GM12878 (cell line): ENCODE results near the gene ANAPC2. TPM values are rescaled to one million over a fixed set of nuclear protein-coding genes. Genes with fewer than 3 reads are reported as not detected.

Experiments used
- ATAC-seq: fragments of 200-7000 bp; cut with Tn5 transposase; 3 replicates; pipeline ENCODE4 v1.9.1; 2020; ENCODE audit warnings: mild to moderate bottlenecking, moderate library complexity
- BruUV-seq: library from RNA; stranded (reverse); fragments of 400-500 nt; replicated peaks from 2 replicates; lab custom pipeline; 2021; lab: Mats Ljungman, UMichigan
- CTCF ChIA-PET: fragments of 300-600 bp; sonication (Branson Sonifier 250); formaldehyde crosslinking; extraction: SDS; loops from one replicate; lab custom pipeline; 2021; ENCODE audit warnings: inconsistent platforms; lab: Yijun Ruan, JAX
- POLR2A ChIA-PET: fragments of 350-600 bp; formaldehyde crosslinking; extraction: SDS; loops from one replicate; lab custom pipeline; 2021; ENCODE audit warnings: inconsistent platforms; lab: Charles Lee
- RAD21 ChIA-PET: fragments of 300-600 bp; sonication (Branson Sonifier 250); formaldehyde crosslinking; loops from one replicate; lab custom pipeline; 2023; ENCODE audit warnings: antibody characterized with exemption; ENCODE audit not compliant: unreplicated experiment; lab: Charles Lee
- SMC1A ChIA-PET: fragments of 300-600 bp; sonication (Branson Sonifier 250); formaldehyde crosslinking; loops from one replicate; lab custom pipeline; 2023; ENCODE audit not compliant: unreplicated experiment, uncharacterized antibody; lab: Charles Lee
- DNase-seq: peaks from one replicate; pipeline ENCODE4 v3.0.0-alpha.2; 2011; ENCODE audit warnings: low read depth, low spot score
- FAIRE-seq: peaks from 3 replicates; lab custom pipeline; 2011; peaks lifted over from hg19 to GRCh38; lab: Jason Lieb, UNC
- H2AFZ ChIP-seq: 2 replicates; pipeline ENCODE4 v1.6.0; 2011; ENCODE audit warnings: low read depth, low read length, control low read depth; ENCODE audit not compliant: control insufficient read depth
- H3K27ac ChIP-seq: 2 replicates; pipeline ENCODE4 v1.5.1; 2011; ENCODE audit warnings: control low read depth; ENCODE audit not compliant: control insufficient read depth, insufficient read depth
- H3K27me3 ChIP-seq, 2 experiments: replicated peaks in 1 of 2; 2 replicates each; pipeline versions ENCODE4 v1.6.0 to v1.6.1; 2011; ENCODE audit warnings: low read length in 1 of 2; ENCODE audit not compliant: control insufficient read depth in 2 of 2, insufficient read depth in 2 of 2
- H3K36me3 ChIP-seq, 2 experiments: 2 replicates each; pipeline ENCODE4 v1.5.1; 2011; ENCODE audit warnings: low read length in 1 of 2; ENCODE audit not compliant: control insufficient read depth in 2 of 2, insufficient read depth in 2 of 2
- H3K4me1 ChIP-seq: 2 replicates; pipeline ENCODE4 v1.6.1; 2011; ENCODE audit warnings: mild to moderate bottlenecking, low read length, moderate library complexity, mixed read lengths; ENCODE audit not compliant: control insufficient read depth, insufficient read depth
- H3K4me2 ChIP-seq: 2 replicates; pipeline ENCODE4 v1.6.0; 2011; ENCODE audit warnings: control low read depth; ENCODE audit not compliant: control insufficient read depth, insufficient read depth
- H3K4me3 ChIP-seq: fragments of 200-600 bp; sonication (generic); 2 replicates; pipeline ENCODE4 v1.5.1; 2016
- H3K79me2 ChIP-seq: 2 replicates; pipeline ENCODE4 v1.6.0; 2011; ENCODE audit warnings: low read length; ENCODE audit not compliant: control insufficient read depth, insufficient read depth
- H3K9ac ChIP-seq: 2 replicates; pipeline ENCODE4 v1.8.0; 2011; ENCODE audit warnings: low read length, control low read depth, mixed read lengths; ENCODE audit not compliant: control insufficient read depth, insufficient read depth
- H3K9me3 ChIP-seq: replicated peaks from 3 replicates; pipeline ENCODE4 v1.5.1; 2011; ENCODE audit warnings: mild to moderate bottlenecking, low read length; ENCODE audit not compliant: control insufficient read depth, insufficient read depth
- H4K20me1 ChIP-seq: 2 replicates; pipeline ENCODE4 v1.6.0; 2011; ENCODE audit not compliant: control insufficient read depth, insufficient read depth
- ATF7 ChIP-seq: fragments of 450-650 bp; IDR thresholded peaks from 2 replicates; pipeline ENCODE4 v1.6.1; 2016; ENCODE audit warnings: low read depth, mild to moderate bottlenecking
- CBFB ChIP-seq: IDR thresholded peaks from 2 replicates; pipeline ENCODE4 v1.6.1; 2016; ENCODE audit warnings: antibody characterized with exemption, low read depth
- CTCF ChIP-seq, 3 experiments: IDR thresholded peaks in 2 of 3; conservative IDR thresholded peaks in 1 of 3; 2 replicates each; pipeline ENCODE4 v1.5.1; 2011; ENCODE audit warnings: low read depth in 3 of 3, low read length in 3 of 3, mild to moderate bottlenecking in 3 of 3, control low read depth in 2 of 3, moderate library complexity in 2 of 3, inconsistent platforms in 1 of 3, mixed read lengths in 1 of 3; ENCODE audit not compliant: control insufficient read depth in 2 of 3, insufficient read depth in 1 of 3; ENCODE audit errors: extremely low read depth in 1 of 3
- DPF2 ChIP-seq: fragments of 450-650 bp; IDR thresholded peaks from 2 replicates; pipeline ENCODE4 v1.6.1; 2017; ENCODE audit warnings: mild to moderate bottlenecking
- EP300 ChIP-seq, 2 experiments: fragments of 150-350 bp in 1 of 2; IDR thresholded peaks; 2 replicates each; pipeline ENCODE4 v1.6.1; 2011 to 2012; ENCODE audit warnings: low read depth in 2 of 2, low read length in 2 of 2, borderline replicate concordance in 1 of 2, improper control_type of control experiment in 1 of 2, inconsistent platforms in 1 of 2; ENCODE audit not compliant: control insufficient read depth in 1 of 2
- HDAC6 ChIP-seq: fragments of 200-600 bp; sonication (generic); IDR thresholded peaks from one replicate; pipeline ENCODE4 v1.8.0; 2017; ENCODE audit warnings: antibody characterized with exemption; ENCODE audit not compliant: unreplicated experiment
- MTA2 ChIP-seq: fragments of 450-650 bp; IDR thresholded peaks from 2 replicates; pipeline ENCODE4 v1.6.1; 2016; ENCODE audit warnings: low read depth, mild to moderate bottlenecking, moderate library complexity
- MTA3 ChIP-seq: IDR thresholded peaks from 2 replicates; pipeline ENCODE4 v1.6.1; 2012; ENCODE audit warnings: low read length, inconsistent platforms, borderline replicate concordance
- MXI1 ChIP-seq: fragments of 150-350 bp; IDR thresholded peaks from 2 replicates; pipeline ENCODE4 v1.6.1; 2011; ENCODE audit warnings: low read depth, mild to moderate bottlenecking, inconsistent platforms, low read length, improper control_type of control experiment
- NFYA ChIP-seq: IDR thresholded peaks from 2 replicates; pipeline ENCODE4 v1.6.1; 2011; ENCODE audit warnings: low read depth, mild to moderate bottlenecking, low read length, improper control_type of control experiment, borderline replicate concordance
- NKRF ChIP-seq: fragments of 450-650 bp; conservative IDR thresholded peaks from 2 replicates; pipeline ENCODE4 v1.6.1; 2017; ENCODE audit warnings: mild to moderate bottlenecking, moderate library complexity
- RELA ChIP-seq: fragments of 450-650 bp; IDR thresholded peaks from 2 replicates; pipeline ENCODE4 v1.8.0; 2014; ENCODE audit warnings: borderline replicate concordance; ENCODE audit not compliant: partially characterized antibody
- SIN3A ChIP-seq: IDR thresholded peaks from 2 replicates; pipeline ENCODE4 v1.6.1; 2012; ENCODE audit warnings: low read depth, low read length, improper control_type of control experiment
- SMARCA5 ChIP-seq: fragments of 450-650 bp; IDR thresholded peaks from 2 replicates; pipeline ENCODE4 v1.6.1; 2017; ENCODE audit warnings: mild to moderate bottlenecking
- SP1 ChIP-seq: IDR thresholded peaks from one replicate; pipeline ENCODE4 v1.6.1; 2011; ENCODE audit warnings: low read depth, low read length
- SUPT20H ChIP-seq: IDR thresholded peaks from 2 replicates; pipeline ENCODE4 v1.6.1; 2011; ENCODE audit warnings: low read depth, mild to moderate bottlenecking, low read length, moderate library complexity, borderline replicate concordance; ENCODE audit not compliant: control insufficient read depth
- TARDBP ChIP-seq: IDR thresholded peaks from 2 replicates; pipeline ENCODE4 v1.6.1; 2016; ENCODE audit warnings: borderline replicate concordance
- YBX1 ChIP-seq: fragments of 450-650 bp; IDR thresholded peaks from 2 replicates; pipeline ENCODE4 v1.6.1; 2016; ENCODE audit warnings: antibody characterized with exemption
- WGBS: methylation state at CpG from one replicate; pipeline ENCODE4 v1.1.6; 2016; ENCODE audit warnings: low lambda C conversion rate; ENCODE audit not compliant: insufficient replicate concordance, insufficient coverage; ENCODE audit errors: missing lambda C conversion rate; 5-methylcytosine and 5-hydroxymethylcytosine counted together
- in situ Hi-C: fragments of 300-500 bp; cut with MboI; formaldehyde crosslinking; loops from 9 replicates; pipeline ENCODE4 v1.14.3; 2018; ENCODE audit warnings: mixed read lengths
- intact Hi-C: fragments of 100-400 bp; cut with micrococcal nuclease; formaldehyde crosslinking; loops from one replicate; pipeline ENCODE4 v1.14.2; 2022; ENCODE audit not compliant: unreplicated experiment
- polyA plus RNA-seq, 11 experiments: library from polyadenylated mRNA; depleted of rRNA in 4 of 11; unstranded in 6 of 11; stranded (reverse) in 5 of 11; fragments of >200 nt; fragmentation: Nextera tagmentation in 4 of 11; fragmentation: Illumina TruSeq in 1 of 11; extraction: Ambion mirVana in 4 of 11; extraction: Trizol in 1 of 11; gene quantifications; 1 replicate in 1 of 11; 2 replicates in 10 of 11; pipeline versions ENCODE4 v1.2.1 to v1.2.3, GENCODE V29; 2011 to 2016; ENCODE audit warnings: inconsistent platforms in 2 of 11, missing spikeins in 2 of 11, low read depth in 1 of 11
- total RNA-seq, 4 experiments: library from RNA; depleted of rRNA in 3 of 4; stranded (reverse); fragments of >200 nt in 3 of 4; fragmentation: Illumina TruSeq in 1 of 4; extraction: Trizol in 1 of 4; gene quantifications; 2 replicates each; pipeline versions ENCODE4 v1.2.1 to v1.2.3, GENCODE V29; 2013 to 2021

ANAPC2 gene
- total and polyA plus RNA-seq, 10 of the 15 experiments (the other 5 are each of a cell fraction or from before 2014, with no cell fraction given): 0.03 to 65.2 (median 20.5) TPM

- peak; percentile 57 for ATAC-seq
Measured at GRCh38 chr9:137138058-137138721, 50.2 kb downstream of the ANAPC2 start.

More at GRCh38 chr9:137138058-137138721, 50.2 kb downstream of the ANAPC2 start:
- Histone ChIP-seq H3K4me3 (no peak overlapping the region), H4K20me1 (no peaks in the 10 kb centered on the region), H3K9ac (no peak overlapping the region), H3K27me3 (peaks cover 10 to 14% of the 10 kb centered on the region in 2 experiments), H3K4me1 (no peaks in the 10 kb centered on the region), H3K4me2 (no peak overlapping the region), H3K79me2 (no peaks in the 10 kb centered on the region), H2AFZ (no peak overlapping the region), H3K36me3 (no peaks in the 10 kb centered on the region), H3K9me3 (no peaks in the 10 kb centered on the region; the same call in 2 of the 3 replicates), H3K27ac (no peak overlapping the region)
- ChIA-PET CTCF (interaction anchor here (0.9 to 1.7 kb wide), 2 partner anchors 8 to 20 kb away, joined by 3 to 4 read pairs; no protein-coding TSS in a partner anchor), RAD21 (no interaction called here), SMC1A (no interaction called here), POLR2A (interaction anchor here (3.1 kb wide), 1 partner anchor 11 kb away, joined by 8 read pairs; no protein-coding TSS in a partner anchor)
- intact Hi-C loops: no loop called here
- BruUV-seq: no TSS peak
- FAIRE-seq: no peak
- DNase-seq: no peak
- in situ Hi-C loops: no loop called here
- TF ChIP-seq SMARCA5 (no peak), RELA (no peak), YBX1 (no peak), SP1 (no peak), CTCF (IDR thresholded peaks at IDR 0.05 in 2 of 3, conservative IDR thresholded peaks at IDR 0.05 in 1 of 3; ENCODE audit: control insufficient read depth in 2 of 3, extremely low read depth in 1 of 3, insufficient read depth in 1 of 3, low read depth in 3 of 3, low read length in 3 of 3) (no peak), SUPT20H (no peak), EP300 (IDR thresholded peaks at IDR 0.05; ENCODE audit: borderline replicate concordance in 1 of 2, control insufficient read depth in 1 of 2, low read depth in 2 of 2, low read length in 2 of 2) (no peak), NKRF (no peak), ATF7 (no peak), MTA2 (no peak), DPF2 (no peak), TARDBP (no peak), CBFB (no peak), MXI1 (no peak), MTA3 (no peak), NFYA (no peak), HDAC6 (no peak), SIN3A (no peak)
- 12% methylated on average over 25 of the region's 25 CpGs for WGBS
